WTC11 (cell line): Measurements from ENCODE around the gene IBA57. TPM values are rescaled to one million over a fixed set of nuclear protein-coding genes. Genes with fewer than 3 reads are reported as not detected.

Experiments
- CBFB ChIP-seq: sonication (generic); formaldehyde crosslinking; IDR thresholded peaks from 2 replicates; pipeline ENCODE4 v1.8.1; 2022; ENCODE audit warnings: mild to moderate bottlenecking, low read depth, missing genetic modification reagents
- CREB1 ChIP-seq: sonication (generic); formaldehyde crosslinking; IDR thresholded peaks from 2 replicates; pipeline ENCODE4 v1.8.0; 2023; ENCODE audit warnings: mild to moderate bottlenecking, missing genetic modification reagents
- EMX1 ChIP-seq: fragments of 250-450 bp; sonication (Bioruptor Pico); IDR thresholded peaks from 2 replicates; pipeline ENCODE4 v1.8.0; 2021; ENCODE audit warnings: mild to moderate bottlenecking
- HMGA2 ChIP-seq: fragments of 250-450 bp; sonication (Bioruptor Pico); IDR thresholded peaks from 2 replicates; pipeline ENCODE4 v1.4.0; 2021; ENCODE audit warnings: mild to moderate bottlenecking, moderate library complexity
- RELA ChIP-seq: sonication (generic); formaldehyde crosslinking; IDR thresholded peaks from 2 replicates; pipeline ENCODE4 v1.8.1; 2022; ENCODE audit warnings: missing genetic modification reagents, mild to moderate bottlenecking, borderline replicate concordance
- RORB ChIP-seq: fragments of 250-450 bp; sonication (Bioruptor Pico); IDR thresholded peaks from 2 replicates; pipeline ENCODE4 v1.9.0; 2021; ENCODE audit warnings: mild to moderate bottlenecking
- SMAD3 ChIP-seq: sonication (generic); formaldehyde crosslinking; IDR thresholded peaks from 2 replicates; pipeline ENCODE4 v1.8.0; 2022; ENCODE audit warnings: missing genetic modification reagents, mild to moderate bottlenecking, borderline replicate concordance
- SMAD4 ChIP-seq: sonication (generic); formaldehyde crosslinking; IDR thresholded peaks from 2 replicates; pipeline ENCODE4 v1.8.0; 2022; ENCODE audit warnings: mild to moderate bottlenecking, missing genetic modification reagents
- SOX15 ChIP-seq: fragments of 250-450 bp; sonication (Bioruptor Pico); IDR thresholded peaks from 2 replicates; pipeline ENCODE4 v1.9.0; 2021; ENCODE audit warnings: mild to moderate bottlenecking
- TEAD1 ChIP-seq: sonication (generic); formaldehyde crosslinking; IDR thresholded peaks from 2 replicates; pipeline ENCODE4 v1.8.0; 2022; ENCODE audit warnings: mild to moderate bottlenecking, missing genetic modification reagents
- TP53 ChIP-seq: sonication (generic); formaldehyde crosslinking; IDR thresholded peaks from 2 replicates; pipeline ENCODE4 v1.8.1; 2023; ENCODE audit warnings: mild to moderate bottlenecking, missing genetic modification reagents
- ZNF138 ChIP-seq: sonication (generic); formaldehyde crosslinking; conservative IDR thresholded peaks from 2 replicates; pipeline ENCODE4 v1.8.1; 2022; ENCODE audit warnings: mild to moderate bottlenecking, moderate library complexity, missing genetic modification reagents
- ZNF416 ChIP-seq: fragments of 250-450 bp; sonication (Bioruptor Pico); IDR thresholded peaks from 2 replicates; pipeline ENCODE4 v1.9.0; 2021; ENCODE audit warnings: mild to moderate bottlenecking, inconsistent platforms
- ZNF671 ChIP-seq: fragments of 250-450 bp; sonication (Bioruptor Pico); IDR thresholded peaks from 2 replicates; pipeline ENCODE4 v1.8.0; 2021; ENCODE audit warnings: mild to moderate bottlenecking
- total RNA-seq: library from RNA; stranded (reverse); gene quantifications from 3 replicates; pipeline ENCODE4 v1.2.3, GENCODE V29; 2021
- TF ChIP-seq, protein P1 (sequence below): sonication (generic); formaldehyde crosslinking; IDR thresholded peaks from 2 replicates; pipeline ENCODE4 v1.8.1; 2022; ENCODE audit warnings: mild to moderate bottlenecking, missing genetic modification reagents, moderate library complexity, borderline replicate concordance
- TF ChIP-seq, protein P2 (sequence below): fragments of 250-450 bp; sonication (Bioruptor Pico); IDR thresholded peaks from 2 replicates; pipeline ENCODE4 v2.1.2; 2022; ENCODE audit warnings: mild to moderate bottlenecking, moderate library complexity
- TF ChIP-seq, protein P3 (sequence below): fragments of 250-450 bp; sonication (Bioruptor Pico); conservative IDR thresholded peaks from 2 replicates; pipeline ENCODE4 v1.9.0; 2021; ENCODE audit warnings: mild to moderate bottlenecking
- TF ChIP-seq, protein P4 (sequence below): sonication (generic); formaldehyde crosslinking; IDR thresholded peaks from 2 replicates; pipeline ENCODE4 v1.8.0; 2022; ENCODE audit warnings: mild to moderate bottlenecking, missing genetic modification reagents
- TF ChIP-seq, protein P5 (sequence below): sonication (generic); formaldehyde crosslinking; IDR thresholded peaks from 2 replicates; pipeline ENCODE4 v1.8.0; 2023; ENCODE audit warnings: mild to moderate bottlenecking, missing genetic modification reagents
- TF ChIP-seq, protein P6 (sequence below): sonication (generic); formaldehyde crosslinking; conservative IDR thresholded peaks from 2 replicates; pipeline ENCODE4 v1.8.1; 2022; ENCODE audit warnings: mild to moderate bottlenecking, missing genetic modification reagents
- TF ChIP-seq, protein P7 (sequence below): fragments of 250-450 bp; sonication (Bioruptor Pico); IDR thresholded peaks from 2 replicates; pipeline ENCODE4 v1.8.0; 2021; ENCODE audit warnings: mild to moderate bottlenecking
- TF ChIP-seq, protein P8 (sequence below): fragments of 250-450 bp; sonication (Bioruptor Pico); IDR thresholded peaks from 2 replicates; pipeline ENCODE4 v1.9.0; 2021; ENCODE audit warnings: mild to moderate bottlenecking
- TF ChIP-seq, protein P9 (sequence below): sonication (generic); formaldehyde crosslinking; IDR thresholded peaks from 2 replicates; pipeline ENCODE4 v1.8.0; 2022; ENCODE audit warnings: mild to moderate bottlenecking, missing genetic modification reagents
- TF ChIP-seq, protein P10 (sequence below): fragments of 250-450 bp; sonication (Bioruptor Pico); IDR thresholded peaks from 2 replicates; pipeline ENCODE4 v1.9.0; 2021; ENCODE audit warnings: moderate library complexity, mild to moderate bottlenecking, inconsistent platforms, borderline replicate concordance
- TF ChIP-seq, protein P11 (sequence below): sonication (generic); formaldehyde crosslinking; IDR thresholded peaks from 2 replicates; pipeline ENCODE4 v1.8.1; 2022; ENCODE audit warnings: low read depth, mild to moderate bottlenecking, moderate library complexity, missing genetic modification reagents, borderline replicate concordance

Gene IBA57
- total RNA-seq, 1 experiment from 2014 or later = 11.4 TPM

DNA sequence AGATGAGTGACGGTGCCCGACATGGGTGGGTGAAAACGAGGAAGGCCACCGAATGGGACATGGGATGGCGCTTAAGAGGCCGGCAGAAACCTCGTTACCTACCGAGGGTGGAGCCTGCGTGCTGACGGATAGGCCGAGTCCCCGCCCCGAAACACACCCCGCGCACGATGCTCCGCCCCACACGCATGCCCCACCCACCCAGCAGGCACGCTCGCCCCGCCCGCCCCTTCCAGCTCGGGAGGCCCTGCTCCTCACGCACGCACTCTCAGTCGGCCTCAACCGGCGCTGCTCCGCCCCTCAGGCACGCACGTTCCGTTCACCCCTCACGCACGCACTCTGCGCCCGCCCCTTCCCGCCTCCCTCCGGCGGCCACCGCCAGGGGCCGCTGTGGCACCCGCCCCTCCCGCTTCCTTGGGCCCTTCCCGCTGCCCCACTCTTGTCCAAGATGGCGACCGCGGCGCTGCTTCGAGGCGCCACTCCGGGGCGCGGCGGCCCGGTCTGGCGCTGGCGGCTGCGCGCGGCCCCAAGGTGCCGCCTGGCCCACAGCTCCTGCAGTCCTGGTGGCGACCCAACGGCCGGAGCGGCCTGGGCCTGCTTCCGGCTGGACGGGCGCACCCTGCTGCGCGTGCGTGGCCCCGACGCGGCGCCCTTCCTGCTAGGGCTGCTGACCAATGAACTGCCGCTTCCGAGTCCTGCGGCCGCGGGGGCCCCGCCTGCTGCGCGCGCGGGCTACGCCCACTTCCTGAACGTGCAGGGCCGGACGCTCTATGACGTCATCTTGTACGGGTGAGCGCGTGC lies at the start of gene IBA57 (continued):
- TF ChIP-seq, protein P1, sequence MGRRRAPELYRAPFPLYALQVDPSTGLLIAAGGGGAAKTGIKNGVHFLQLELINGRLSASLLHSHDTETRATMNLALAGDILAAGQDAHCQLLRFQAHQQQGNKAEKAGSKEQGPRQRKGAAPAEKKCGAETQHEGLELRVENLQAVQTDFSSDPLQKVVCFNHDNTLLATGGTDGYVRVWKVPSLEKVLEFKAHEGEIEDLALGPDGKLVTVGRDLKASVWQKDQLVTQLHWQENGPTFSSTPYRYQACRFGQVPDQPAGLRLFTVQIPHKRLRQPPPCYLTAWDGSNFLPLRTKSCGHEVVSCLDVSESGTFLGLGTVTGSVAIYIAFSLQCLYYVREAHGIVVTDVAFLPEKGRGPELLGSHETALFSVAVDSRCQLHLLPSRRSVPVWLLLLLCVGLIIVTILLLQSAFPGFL = no peak
- TF ChIP-seq SOX15 (CRISPR knock-in tag) = peak; percentile 43; the same call in 1 of the 2 replicates
- TF ChIP-seq TEAD1 (CRISPR knock-in tag) = peak; percentile 48; the same call in 1 of the 2 replicates
- no peak for TF ChIP-seq ZNF671 (CRISPR knock-in tag)
- peak; percentile 41; the same call in 1 of the 2 replicates for TF ChIP-seq RELA (CRISPR knock-in tag)
- TF ChIP-seq EMX1 (CRISPR knock-in tag) = no peak
- no peak for TF ChIP-seq RORB (CRISPR knock-in tag)
- TF ChIP-seq HMGA2 (CRISPR knock-in tag) = no peak
- TF ChIP-seq TP53 (CRISPR knock-in tag) = no peak
- TF ChIP-seq, protein P2, sequence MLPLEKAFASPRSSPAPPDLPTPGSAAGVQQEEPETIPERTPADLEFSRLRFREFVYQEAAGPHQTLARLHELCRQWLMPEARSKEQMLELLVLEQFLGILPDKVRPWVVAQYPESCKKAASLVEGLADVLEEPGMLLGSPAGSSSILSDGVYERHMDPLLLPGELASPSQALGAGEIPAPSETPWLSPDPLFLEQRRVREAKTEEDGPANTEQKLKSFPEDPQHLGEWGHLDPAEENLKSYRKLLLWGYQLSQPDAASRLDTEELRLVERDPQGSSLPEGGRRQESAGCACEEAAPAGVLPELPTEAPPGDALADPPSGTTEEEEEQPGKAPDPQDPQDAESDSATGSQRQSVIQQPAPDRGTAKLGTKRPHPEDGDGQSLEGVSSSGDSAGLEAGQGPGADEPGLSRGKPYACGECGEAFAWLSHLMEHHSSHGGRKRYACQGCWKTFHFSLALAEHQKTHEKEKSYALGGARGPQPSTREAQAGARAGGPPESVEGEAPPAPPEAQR (CRISPR knock-in tag) = no peak
- TF ChIP-seq, protein P3, sequence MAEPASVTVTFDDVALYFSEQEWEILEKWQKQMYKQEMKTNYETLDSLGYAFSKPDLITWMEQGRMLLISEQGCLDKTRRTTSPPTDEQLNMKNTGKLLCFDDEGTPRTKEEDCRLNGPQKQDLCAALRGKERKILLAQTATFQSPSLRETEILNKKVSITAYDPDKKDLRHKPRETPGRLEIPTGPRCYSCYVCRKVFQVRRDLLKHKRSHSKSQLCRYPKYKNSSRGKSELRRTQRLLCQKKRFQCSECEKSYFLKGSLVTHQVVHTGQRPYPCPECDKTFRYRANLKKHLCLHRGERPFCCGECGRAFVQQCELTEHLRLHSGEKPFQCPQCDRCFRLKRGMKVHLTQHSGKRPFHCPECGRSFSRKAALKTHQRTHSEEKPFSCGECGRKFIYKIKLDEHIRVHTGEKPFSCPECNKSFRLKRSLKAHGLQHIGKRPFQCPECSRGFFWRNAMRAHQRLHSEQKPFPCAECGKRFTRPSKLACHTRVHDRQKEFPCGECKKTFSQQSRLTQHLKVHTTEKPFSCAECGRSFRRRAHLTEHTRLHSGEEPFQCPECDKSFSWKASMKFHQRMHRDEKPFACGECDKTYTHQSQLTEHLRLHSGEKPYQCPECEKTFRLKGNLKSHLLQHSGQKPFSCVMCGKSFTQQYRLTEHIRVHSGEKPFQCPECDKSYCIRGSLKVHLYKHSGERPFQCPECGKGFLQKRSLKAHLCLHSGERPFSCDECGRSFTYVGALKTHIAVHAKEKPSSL (CRISPR knock-in tag) = no peak
- no peak for TF ChIP-seq CREB1 (CRISPR knock-in tag)
- TF ChIP-seq, protein P4, sequence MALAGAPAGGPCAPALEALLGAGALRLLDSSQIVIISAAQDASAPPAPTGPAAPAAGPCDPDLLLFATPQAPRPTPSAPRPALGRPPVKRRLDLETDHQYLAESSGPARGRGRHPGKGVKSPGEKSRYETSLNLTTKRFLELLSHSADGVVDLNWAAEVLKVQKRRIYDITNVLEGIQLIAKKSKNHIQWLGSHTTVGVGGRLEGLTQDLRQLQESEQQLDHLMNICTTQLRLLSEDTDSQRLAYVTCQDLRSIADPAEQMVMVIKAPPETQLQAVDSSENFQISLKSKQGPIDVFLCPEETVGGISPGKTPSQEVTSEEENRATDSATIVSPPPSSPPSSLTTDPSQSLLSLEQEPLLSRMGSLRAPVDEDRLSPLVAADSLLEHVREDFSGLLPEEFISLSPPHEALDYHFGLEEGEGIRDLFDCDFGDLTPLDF (CRISPR knock-in tag) = no peak
- TF ChIP-seq, protein P5, sequence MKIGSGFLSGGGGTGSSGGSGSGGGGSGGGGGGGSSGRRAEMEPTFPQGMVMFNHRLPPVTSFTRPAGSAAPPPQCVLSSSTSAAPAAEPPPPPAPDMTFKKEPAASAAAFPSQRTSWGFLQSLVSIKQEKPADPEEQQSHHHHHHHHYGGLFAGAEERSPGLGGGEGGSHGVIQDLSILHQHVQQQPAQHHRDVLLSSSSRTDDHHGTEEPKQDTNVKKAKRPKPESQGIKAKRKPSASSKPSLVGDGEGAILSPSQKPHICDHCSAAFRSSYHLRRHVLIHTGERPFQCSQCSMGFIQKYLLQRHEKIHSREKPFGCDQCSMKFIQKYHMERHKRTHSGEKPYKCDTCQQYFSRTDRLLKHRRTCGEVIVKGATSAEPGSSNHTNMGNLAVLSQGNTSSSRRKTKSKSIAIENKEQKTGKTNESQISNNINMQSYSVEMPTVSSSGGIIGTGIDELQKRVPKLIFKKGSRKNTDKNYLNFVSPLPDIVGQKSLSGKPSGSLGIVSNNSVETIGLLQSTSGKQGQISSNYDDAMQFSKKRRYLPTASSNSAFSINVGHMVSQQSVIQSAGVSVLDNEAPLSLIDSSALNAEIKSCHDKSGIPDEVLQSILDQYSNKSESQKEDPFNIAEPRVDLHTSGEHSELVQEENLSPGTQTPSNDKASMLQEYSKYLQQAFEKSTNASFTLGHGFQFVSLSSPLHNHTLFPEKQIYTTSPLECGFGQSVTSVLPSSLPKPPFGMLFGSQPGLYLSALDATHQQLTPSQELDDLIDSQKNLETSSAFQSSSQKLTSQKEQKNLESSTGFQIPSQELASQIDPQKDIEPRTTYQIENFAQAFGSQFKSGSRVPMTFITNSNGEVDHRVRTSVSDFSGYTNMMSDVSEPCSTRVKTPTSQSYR (CRISPR knock-in tag) = no peak
- TF ChIP-seq, protein P6, sequence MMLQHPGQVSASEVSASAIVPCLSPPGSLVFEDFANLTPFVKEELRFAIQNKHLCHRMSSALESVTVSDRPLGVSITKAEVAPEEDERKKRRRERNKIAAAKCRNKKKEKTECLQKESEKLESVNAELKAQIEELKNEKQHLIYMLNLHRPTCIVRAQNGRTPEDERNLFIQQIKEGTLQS (CRISPR knock-in tag) = no peak
- peak; percentile 93 for TF ChIP-seq ZNF416 (CRISPR knock-in tag)
- TF ChIP-seq, protein P7, sequence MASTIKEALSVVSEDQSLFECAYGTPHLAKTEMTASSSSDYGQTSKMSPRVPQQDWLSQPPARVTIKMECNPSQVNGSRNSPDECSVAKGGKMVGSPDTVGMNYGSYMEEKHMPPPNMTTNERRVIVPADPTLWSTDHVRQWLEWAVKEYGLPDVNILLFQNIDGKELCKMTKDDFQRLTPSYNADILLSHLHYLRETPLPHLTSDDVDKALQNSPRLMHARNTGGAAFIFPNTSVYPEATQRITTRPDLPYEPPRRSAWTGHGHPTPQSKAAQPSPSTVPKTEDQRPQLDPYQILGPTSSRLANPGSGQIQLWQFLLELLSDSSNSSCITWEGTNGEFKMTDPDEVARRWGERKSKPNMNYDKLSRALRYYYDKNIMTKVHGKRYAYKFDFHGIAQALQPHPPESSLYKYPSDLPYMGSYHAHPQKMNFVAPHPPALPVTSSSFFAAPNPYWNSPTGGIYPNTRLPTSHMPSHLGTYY (CRISPR knock-in tag) = no peak
- TF ChIP-seq ZNF138 (CRISPR knock-in tag) = no peak
- TF ChIP-seq, protein P8, sequence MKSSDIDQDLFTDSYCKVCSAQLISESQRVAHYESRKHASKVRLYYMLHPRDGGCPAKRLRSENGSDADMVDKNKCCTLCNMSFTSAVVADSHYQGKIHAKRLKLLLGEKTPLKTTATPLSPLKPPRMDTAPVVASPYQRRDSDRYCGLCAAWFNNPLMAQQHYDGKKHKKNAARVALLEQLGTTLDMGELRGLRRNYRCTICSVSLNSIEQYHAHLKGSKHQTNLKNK (CRISPR knock-in tag) = peak; percentile 53; the same call in 1 of the 2 replicates
- TF ChIP-seq, protein P9, sequence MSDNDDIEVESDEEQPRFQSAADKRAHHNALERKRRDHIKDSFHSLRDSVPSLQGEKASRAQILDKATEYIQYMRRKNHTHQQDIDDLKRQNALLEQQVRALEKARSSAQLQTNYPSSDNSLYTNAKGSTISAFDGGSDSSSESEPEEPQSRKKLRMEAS (CRISPR knock-in tag) = 0 out of 2 replicates have a peak, but pooled peaks have one; percentile 48
- TF ChIP-seq CBFB (CRISPR knock-in tag) = 0 out of 2 replicates have a peak, but pooled peaks have one; percentile 56
- TF ChIP-seq, protein P10, sequence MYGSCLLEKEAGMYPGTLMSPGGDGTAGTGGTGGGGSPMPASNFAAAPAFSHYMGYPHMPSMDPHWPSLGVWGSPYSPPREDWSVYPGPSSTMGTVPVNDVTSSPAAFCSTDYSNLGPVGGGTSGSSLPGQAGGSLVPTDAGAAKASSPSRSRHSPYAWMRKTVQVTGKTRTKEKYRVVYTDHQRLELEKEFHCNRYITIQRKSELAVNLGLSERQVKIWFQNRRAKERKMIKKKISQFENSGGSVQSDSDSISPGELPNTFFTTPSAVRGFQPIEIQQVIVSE (CRISPR knock-in tag) = no peak
- TF ChIP-seq SMAD3 (CRISPR knock-in tag) = no peak
- no peak for TF ChIP-seq SMAD4 (CRISPR knock-in tag)
- TF ChIP-seq, protein P11, sequence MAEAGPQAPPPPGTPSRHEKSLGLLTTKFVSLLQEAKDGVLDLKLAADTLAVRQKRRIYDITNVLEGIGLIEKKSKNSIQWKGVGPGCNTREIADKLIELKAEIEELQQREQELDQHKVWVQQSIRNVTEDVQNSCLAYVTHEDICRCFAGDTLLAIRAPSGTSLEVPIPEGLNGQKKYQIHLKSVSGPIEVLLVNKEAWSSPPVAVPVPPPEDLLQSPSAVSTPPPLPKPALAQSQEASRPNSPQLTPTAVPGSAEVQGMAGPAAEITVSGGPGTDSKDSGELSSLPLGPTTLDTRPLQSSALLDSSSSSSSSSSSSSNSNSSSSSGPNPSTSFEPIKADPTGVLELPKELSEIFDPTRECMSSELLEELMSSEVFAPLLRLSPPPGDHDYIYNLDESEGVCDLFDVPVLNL = peak; percentile 56; the same call in 1 of the 2 replicates
